Measurements from ENCODE around the gene TMEM98.

TMEM98 gene

GRCh38 chr17:32927201-32927723 is 691 bp upstream of the TMEM98 start:
- no peaks in the 10 kb centered on the region for H3K36me3 Mint-ChIP-seq
- no peak overlapping the region for H3K27ac Mint-ChIP-seq
- ATAC-seq: no peak
- peak overlapping the region; percentile 46 for H3K4me3 Mint-ChIP-seq
- no peaks in the 10 kb centered on the region for H3K9me3 Mint-ChIP-seq
- no peaks in the 10 kb centered on the region for H3K4me1 Mint-ChIP-seq
- peaks cover 12% of the 10 kb centered on the region for H3K27me3 Mint-ChIP-seq

- ATAC-seq: no peak
- Mint-ChIP-seq H3K27ac (no peak overlapping the region), H3K36me3 (no peaks in the 10 kb centered on the region), H3K4me1 (no peaks in the 10 kb centered on the region), H3K4me3 (no peak overlapping the region), H3K9me3 (no peaks in the 10 kb centered on the region), H3K27me3 (peaks cover 27% of the 10 kb centered on the region)
These were observed 908 bp downstream of the TMEM98 start for GRCh38 chr17:32928586-32929535.

- peaks cover 31% of the 10 kb centered on the region for H3K27me3 Mint-ChIP-seq
- no peaks in the 10 kb centered on the region for H3K9me3 Mint-ChIP-seq
- no peak for ATAC-seq
- H3K36me3 Mint-ChIP-seq: no peaks in the 10 kb centered on the region
- no peaks in the 10 kb centered on the region for H3K4me1 Mint-ChIP-seq
- no peak overlapping the region for H3K27ac Mint-ChIP-seq
- no peak overlapping the region for H3K4me3 Mint-ChIP-seq
These were observed 1.6 kb downstream of the TMEM98 start for GRCh38 chr17:32929588-32929987.

GRCh38 chr17:32930512-32930911 is 2.6 kb downstream of the TMEM98 start:
- Mint-ChIP-seq H3K4me1 (no peaks in the 10 kb centered on the region), H3K4me3 (no peak overlapping the region), H3K27ac (no peak overlapping the region), H3K9me3 (no peaks in the 10 kb centered on the region), H3K36me3 (no peaks in the 10 kb centered on the region), H3K27me3 (peaks cover 32% of the 10 kb centered on the region)
- no peak for ATAC-seq

- Mint-ChIP-seq H3K9me3 (no peaks in the 10 kb centered on the region), H3K36me3 (no peaks in the 10 kb centered on the region), H3K4me1 (peaks cover 2% of the 10 kb centered on the region), H3K27ac (no peak overlapping the region), H3K4me3 (no peak overlapping the region), H3K27me3 (peaks cover 41% of the 10 kb centered on the region)
- no peak for ATAC-seq
These were observed 3.7 kb downstream of the TMEM98 start for GRCh38 chr17:32931686-32932085.

- H3K36me3 Mint-ChIP-seq: no peaks in the 10 kb centered on the region
- H3K4me3 Mint-ChIP-seq: no peak overlapping the region
- H3K27ac Mint-ChIP-seq: no peak overlapping the region
- peaks cover 6% of the 10 kb centered on the region for H3K4me1 Mint-ChIP-seq
- no peak for ATAC-seq
- H3K9me3 Mint-ChIP-seq: no peaks in the 10 kb centered on the region
- peaks cover 49% of the 10 kb centered on the region for H3K27me3 Mint-ChIP-seq
These were observed 5.9 kb downstream of the TMEM98 start for GRCh38 chr17:32933881-32934280.

GRCh38 chr17:32935726-32936125 is 7.8 kb downstream of the TMEM98 start:
- peaks cover 53% of the 10 kb centered on the region for H3K27me3 Mint-ChIP-seq
- no peaks in the 10 kb centered on the region for H3K36me3 Mint-ChIP-seq
- peaks cover 6% of the 10 kb centered on the region for H3K4me1 Mint-ChIP-seq
- no peaks in the 10 kb centered on the region for H3K9me3 Mint-ChIP-seq
- H3K4me3 Mint-ChIP-seq: no peak overlapping the region
- no peak for ATAC-seq
- H3K27ac Mint-ChIP-seq: no peak overlapping the region

GRCh38 chr17:32936186-32936893 is 8.4 kb downstream of the TMEM98 start:
- Mint-ChIP-seq H3K27me3 (peaks cover 53% of the 10 kb centered on the region), H3K27ac (no peak overlapping the region), H3K4me3 (no peak overlapping the region), H3K36me3 (no peaks in the 10 kb centered on the region), H3K9me3 (no peaks in the 10 kb centered on the region), H3K4me1 (peaks cover 6% of the 10 kb centered on the region)
- no peak for ATAC-seq

- H3K9me3 Mint-ChIP-seq: no peaks in the 10 kb centered on the region
- H3K27me3 Mint-ChIP-seq: peaks cover 53% of the 10 kb centered on the region
- H3K36me3 Mint-ChIP-seq: no peaks in the 10 kb centered on the region
- no peak overlapping the region for H3K4me3 Mint-ChIP-seq
- peak; percentile 68 for ATAC-seq
- no peak overlapping the region for H3K27ac Mint-ChIP-seq
- peaks cover 6% of the 10 kb centered on the region for H3K4me1 Mint-ChIP-seq
These were observed 9.0 kb downstream of the TMEM98 start for GRCh38 chr17:32936894-32937500.

- H3K9me3 Mint-ChIP-seq: no peaks in the 10 kb centered on the region
- H3K4me3 Mint-ChIP-seq: no peak overlapping the region
- no peaks in the 10 kb centered on the region for H3K36me3 Mint-ChIP-seq
- ATAC-seq: no peak
- H3K27ac Mint-ChIP-seq: no peak overlapping the region
- H3K27me3 Mint-ChIP-seq: peaks cover 30% of the 10 kb centered on the region
- H3K4me1 Mint-ChIP-seq: peaks cover 6% of the 10 kb centered on the region
These were observed 12.9 kb downstream of the TMEM98 start for GRCh38 chr17:32940706-32941390.

GRCh38 chr17:32941419-32942032 is 13.6 kb downstream of the TMEM98 start:
- H3K4me3 Mint-ChIP-seq: no peak overlapping the region
- no peaks in the 10 kb centered on the region for H3K36me3 Mint-ChIP-seq
- H3K4me1 Mint-ChIP-seq: peaks cover 5% of the 10 kb centered on the region
- peaks cover 23% of the 10 kb centered on the region for H3K27me3 Mint-ChIP-seq
- ATAC-seq: no peak
- no peak overlapping the region for H3K27ac Mint-ChIP-seq
- H3K9me3 Mint-ChIP-seq: no peaks in the 10 kb centered on the region

GRCh38 chr17:32943206-32943605 is 15.3 kb downstream of the TMEM98 start:
- no peaks in the 10 kb centered on the region for H3K9me3 Mint-ChIP-seq
- no peak for ATAC-seq
- no peaks in the 10 kb centered on the region for H3K4me1 Mint-ChIP-seq
- no peaks in the 10 kb centered on the region for H3K36me3 Mint-ChIP-seq
- peaks cover 11% of the 10 kb centered on the region for H3K27me3 Mint-ChIP-seq
- H3K4me3 Mint-ChIP-seq: no peak overlapping the region
- H3K27ac Mint-ChIP-seq: no peak overlapping the region

GRCh38 chr17:32943647-32944191 is 15.8 kb downstream of the TMEM98 start:
- Mint-ChIP-seq H3K36me3 (no peaks in the 10 kb centered on the region), H3K9me3 (no peaks in the 10 kb centered on the region), H3K4me1 (no peaks in the 10 kb centered on the region), H3K27ac (no peak overlapping the region), H3K4me3 (no peak overlapping the region), H3K27me3 (peaks cover 6% of the 10 kb centered on the region)
- no peak for ATAC-seq

GRCh38 chr17:32944248-32945020 is 16.5 kb downstream of the TMEM98 start:
- Mint-ChIP-seq H3K9me3 (no peaks in the 10 kb centered on the region), H3K27me3 (no peaks in the 10 kb centered on the region), H3K4me3 (no peak overlapping the region), H3K27ac (no peak overlapping the region), H3K36me3 (no peaks in the 10 kb centered on the region), H3K4me1 (no peaks in the 10 kb centered on the region)
- no peak for ATAC-seq
